Measurements from ENCODE around the gene EIF5AL1. TPM values are rescaled to one million over a fixed set of nuclear protein-coding genes. Genes with fewer than 3 reads are reported as not detected.
"Not testable (repeated sequence)": the region's sequence is repeated elsewhere in the genome, so short reads cannot be mapped to it uniquely, and the experiment has no call there.

The EIF5AL1 gene
- total and polyA plus RNA-seq, 4 donors: 0.05 to 2.1 (median 0.52) TPM

DNA sequence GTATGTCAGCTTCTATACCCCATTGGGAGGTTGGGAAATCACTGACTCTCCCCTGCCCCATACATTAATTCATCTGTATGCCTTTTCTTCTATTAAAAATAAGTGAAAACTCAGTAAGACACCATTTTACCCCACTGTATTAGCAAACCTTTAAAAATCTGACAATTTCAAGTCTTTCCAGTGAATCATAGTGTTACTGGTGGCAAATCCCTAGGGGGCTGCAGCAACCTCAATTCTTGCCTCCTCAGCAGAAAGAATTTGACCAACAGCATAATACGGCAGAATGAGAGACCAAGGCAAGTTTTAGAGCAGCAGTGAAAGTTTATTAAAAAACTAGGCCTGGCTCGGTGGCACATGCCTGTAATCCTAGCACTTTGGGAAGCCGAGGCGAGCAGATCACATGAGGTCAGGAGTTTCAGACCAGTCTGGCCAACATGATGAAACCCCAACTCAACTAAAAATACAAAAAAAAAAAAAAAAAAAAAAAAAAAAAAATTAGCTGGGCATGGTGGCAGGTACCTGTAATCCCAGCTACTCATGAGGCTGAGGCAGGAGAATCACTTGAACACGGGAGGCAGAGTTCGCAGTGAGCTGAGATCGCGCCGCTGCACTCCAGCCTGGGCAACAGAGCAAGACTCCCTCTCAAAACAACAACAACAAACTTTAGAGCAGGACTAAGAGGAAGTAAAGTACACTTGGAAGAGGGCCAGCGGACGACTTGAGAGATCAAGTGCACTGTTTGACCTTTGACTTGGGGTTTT lies 21.0 kb downstream of the EIF5AL1 start:
- H3K36me3 ChIP-seq (ENCODE audit: control insufficient read depth in 4 of 4, insufficient read depth in 3 of 4, low read depth in 1 of 4, low read length in 3 of 4); H3K9ac ChIP-seq (ENCODE audit: low read depth in 1 of 2, low read length in 2 of 2); H3K27me3 ChIP-seq (ENCODE audit: control insufficient read depth in 4 of 4, insufficient read depth in 4 of 4, low read length in 3 of 4); H3K4me1 ChIP-seq (ENCODE audit: control insufficient read depth in 4 of 4, insufficient read depth in 4 of 4, low read length in 3 of 4); DNase-seq (ENCODE audit: low spot score); H3K9me3 ChIP-seq (ENCODE audit: control insufficient read depth in 4 of 4, low read length in 3 of 4); H3K4me3 ChIP-seq (ENCODE audit: low read depth in 1 of 3, low read length in 3 of 3); H3K27ac ChIP-seq (ENCODE audit: low read depth in 1 of 2, low read length in 2 of 2): not testable (repeated sequence)
- WGBS: 79% methylated on average over 11 of the region's 11 CpGs

DNA sequence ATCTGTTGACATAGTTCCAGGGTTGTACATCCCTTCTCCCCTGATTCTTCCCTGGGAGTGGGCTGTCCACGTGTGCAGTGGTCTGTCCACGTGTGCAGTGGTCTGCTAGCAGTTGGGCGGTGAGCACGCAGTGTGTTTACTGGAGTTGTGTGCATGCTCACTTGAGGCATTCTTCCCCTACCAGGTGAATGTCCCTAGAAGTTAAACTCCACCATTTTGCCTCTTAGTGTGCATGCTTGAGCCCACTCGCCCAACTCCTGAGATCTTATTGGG lies 21.5 kb downstream of the EIF5AL1 start:
- not testable (repeated sequence) for H3K9ac ChIP-seq (ENCODE audit: low read depth in 1 of 2, low read length in 2 of 2); H3K27ac ChIP-seq (ENCODE audit: low read depth in 1 of 2, low read length in 2 of 2); H3K4me3 ChIP-seq (ENCODE audit: low read depth in 1 of 3, low read length in 3 of 3); H3K36me3 ChIP-seq (ENCODE audit: control insufficient read depth in 4 of 4, insufficient read depth in 3 of 4, low read depth in 1 of 4, low read length in 3 of 4); DNase-seq (ENCODE audit: low spot score); H3K9me3 ChIP-seq (ENCODE audit: control insufficient read depth in 4 of 4, low read length in 3 of 4); H3K27me3 ChIP-seq (ENCODE audit: control insufficient read depth in 4 of 4, insufficient read depth in 4 of 4, low read length in 3 of 4); H3K4me1 ChIP-seq (ENCODE audit: control insufficient read depth in 4 of 4, insufficient read depth in 4 of 4, low read length in 3 of 4)
- WGBS: 85% methylated on average over 1 of the region's 5 CpGs

DNA sequence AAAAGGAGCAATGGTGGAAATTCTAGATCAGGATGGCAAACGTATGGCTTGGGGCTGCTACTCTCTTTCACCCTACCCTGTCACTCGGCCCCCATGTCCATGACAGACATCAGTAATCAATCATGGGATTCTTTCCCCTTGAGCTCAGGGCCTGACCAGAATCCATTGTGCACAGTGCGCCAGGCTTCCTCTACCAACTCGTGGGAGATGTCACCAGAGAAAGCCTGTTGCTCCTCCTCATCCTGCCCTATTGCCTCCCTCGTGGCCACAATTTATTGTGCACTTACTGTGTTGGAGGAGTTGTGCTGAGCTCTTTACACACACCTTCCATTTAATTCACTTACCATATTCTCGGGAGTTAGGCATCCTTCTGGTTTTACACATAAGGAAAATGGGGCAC lies 26.0 kb downstream of the EIF5AL1 start:
- not testable (repeated sequence) for H3K4me1 ChIP-seq (ENCODE audit: control insufficient read depth in 4 of 4, insufficient read depth in 4 of 4, low read length in 3 of 4); H3K9me3 ChIP-seq (ENCODE audit: control insufficient read depth in 4 of 4, low read length in 3 of 4)
- WGBS: 82% methylated on average over 6 of the region's 6 CpGs

DNA sequence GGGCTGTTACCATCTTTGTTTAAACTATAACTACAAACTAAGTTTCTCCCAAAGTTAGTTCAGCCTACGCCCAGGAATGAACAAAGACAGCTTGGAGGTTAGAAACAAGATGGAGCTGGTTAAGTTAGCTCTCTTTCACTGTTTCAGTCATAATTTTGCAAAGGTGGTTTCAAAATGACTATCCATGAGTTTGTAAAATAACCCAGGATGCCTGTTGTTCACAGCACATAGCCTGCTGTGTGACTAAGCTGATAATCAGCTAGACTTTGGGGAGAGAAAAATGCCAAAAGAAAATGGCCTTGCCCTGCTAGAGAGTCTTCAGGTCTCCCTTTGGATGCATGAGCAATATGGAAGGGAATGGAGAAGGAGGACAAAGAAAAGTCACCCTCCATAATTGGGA lies 28.6 kb downstream of the EIF5AL1 start:
- DNase-seq (ENCODE audit: low spot score); H3K36me3 ChIP-seq (ENCODE audit: control insufficient read depth in 4 of 4, insufficient read depth in 3 of 4, low read depth in 1 of 4, low read length in 3 of 4); H3K4me1 ChIP-seq (ENCODE audit: control insufficient read depth in 4 of 4, insufficient read depth in 4 of 4, low read length in 3 of 4); H3K4me3 ChIP-seq (ENCODE audit: low read depth in 1 of 3, low read length in 3 of 3); H3K27me3 ChIP-seq (ENCODE audit: control insufficient read depth in 4 of 4, insufficient read depth in 4 of 4, low read length in 3 of 4); H3K27ac ChIP-seq (ENCODE audit: low read depth in 1 of 2, low read length in 2 of 2); H3K9me3 ChIP-seq (ENCODE audit: control insufficient read depth in 4 of 4, low read length in 3 of 4); H3K9ac ChIP-seq (ENCODE audit: low read depth in 1 of 2, low read length in 2 of 2): not testable (repeated sequence)
- WGBS: 100% methylated on average over 1 of the region's 1 CpG

More for the DNA sequence above, 26.0 kb downstream of the EIF5AL1 start:
- not testable (repeated sequence) for H3K36me3 ChIP-seq (ENCODE audit: control insufficient read depth in 4 of 4, insufficient read depth in 3 of 4, low read depth in 1 of 4, low read length in 3 of 4); H3K9ac ChIP-seq (ENCODE audit: low read depth in 1 of 2, low read length in 2 of 2); H3K27me3 ChIP-seq (ENCODE audit: control insufficient read depth in 4 of 4, insufficient read depth in 4 of 4, low read length in 3 of 4); H3K27ac ChIP-seq (ENCODE audit: low read depth in 1 of 2, low read length in 2 of 2); DNase-seq (ENCODE audit: low spot score); H3K4me3 ChIP-seq (ENCODE audit: low read depth in 1 of 3, low read length in 3 of 3)

GRCh38 chr10:79542626-79543025 lies 30.3 kb downstream of the EIF5AL1 start:
- 48% methylated on average over 2 of the region's 2 CpGs for WGBS
- DNase-seq (ENCODE audit: low spot score): no peak
- TF ChIP-seq HNF4G (IDR thresholded peaks at IDR 0.05) (no peak), EGR1 (IDR thresholded peaks at IDR 0.05; ENCODE audit: low read depth in 2 of 2) (no peak), RXRA (IDR thresholded peaks at IDR 0.05) (no peak), GABPA (IDR thresholded peaks at IDR 0.05 in 1 of 2, conservative IDR thresholded peaks at IDR 0.05 in 1 of 2) (no peak), NR2F2 (IDR thresholded peaks at IDR 0.05) (no peak), TAF1 (conservative IDR thresholded peaks at IDR 0.05) (no peak), HNF4A (conservative IDR thresholded peaks at IDR 0.05) (no peak), YY1 (IDR thresholded peaks at IDR 0.05) (no peak)
- TF ChIP-seq, protein P1, sequence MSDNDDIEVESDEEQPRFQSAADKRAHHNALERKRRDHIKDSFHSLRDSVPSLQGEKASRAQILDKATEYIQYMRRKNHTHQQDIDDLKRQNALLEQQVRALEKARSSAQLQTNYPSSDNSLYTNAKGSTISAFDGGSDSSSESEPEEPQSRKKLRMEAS (IDR thresholded peaks at IDR 0.05): no peak
- TF ChIP-seq, protein P2, sequence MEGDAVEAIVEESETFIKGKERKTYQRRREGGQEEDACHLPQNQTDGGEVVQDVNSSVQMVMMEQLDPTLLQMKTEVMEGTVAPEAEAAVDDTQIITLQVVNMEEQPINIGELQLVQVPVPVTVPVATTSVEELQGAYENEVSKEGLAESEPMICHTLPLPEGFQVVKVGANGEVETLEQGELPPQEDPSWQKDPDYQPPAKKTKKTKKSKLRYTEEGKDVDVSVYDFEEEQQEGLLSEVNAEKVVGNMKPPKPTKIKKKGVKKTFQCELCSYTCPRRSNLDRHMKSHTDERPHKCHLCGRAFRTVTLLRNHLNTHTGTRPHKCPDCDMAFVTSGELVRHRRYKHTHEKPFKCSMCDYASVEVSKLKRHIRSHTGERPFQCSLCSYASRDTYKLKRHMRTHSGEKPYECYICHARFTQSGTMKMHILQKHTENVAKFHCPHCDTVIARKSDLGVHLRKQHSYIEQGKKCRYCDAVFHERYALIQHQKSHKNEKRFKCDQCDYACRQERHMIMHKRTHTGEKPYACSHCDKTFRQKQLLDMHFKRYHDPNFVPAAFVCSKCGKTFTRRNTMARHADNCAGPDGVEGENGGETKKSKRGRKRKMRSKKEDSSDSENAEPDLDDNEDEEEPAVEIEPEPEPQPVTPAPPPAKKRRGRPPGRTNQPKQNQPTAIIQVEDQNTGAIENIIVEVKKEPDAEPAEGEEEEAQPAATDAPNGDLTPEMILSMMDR (IDR thresholded peaks at IDR 0.05; ENCODE audit: low read depth, low read length, missing input control): no peak
- TF ChIP-seq, protein P3, sequence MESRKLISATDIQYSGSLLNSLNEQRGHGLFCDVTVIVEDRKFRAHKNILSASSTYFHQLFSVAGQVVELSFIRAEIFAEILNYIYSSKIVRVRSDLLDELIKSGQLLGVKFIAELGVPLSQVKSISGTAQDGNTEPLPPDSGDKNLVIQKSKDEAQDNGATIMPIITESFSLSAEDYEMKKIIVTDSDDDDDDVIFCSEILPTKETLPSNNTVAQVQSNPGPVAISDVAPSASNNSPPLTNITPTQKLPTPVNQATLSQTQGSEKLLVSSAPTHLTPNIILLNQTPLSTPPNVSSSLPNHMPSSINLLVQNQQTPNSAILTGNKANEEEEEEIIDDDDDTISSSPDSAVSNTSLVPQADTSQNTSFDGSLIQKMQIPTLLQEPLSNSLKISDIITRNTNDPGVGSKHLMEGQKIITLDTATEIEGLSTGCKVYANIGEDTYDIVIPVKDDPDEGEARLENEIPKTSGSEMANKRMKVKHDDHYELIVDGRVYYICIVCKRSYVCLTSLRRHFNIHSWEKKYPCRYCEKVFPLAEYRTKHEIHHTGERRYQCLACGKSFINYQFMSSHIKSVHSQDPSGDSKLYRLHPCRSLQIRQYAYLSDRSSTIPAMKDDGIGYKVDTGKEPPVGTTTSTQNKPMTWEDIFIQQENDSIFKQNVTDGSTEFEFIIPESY (IDR thresholded peaks at IDR 0.05): no peak
- TF ChIP-seq, protein P4, sequence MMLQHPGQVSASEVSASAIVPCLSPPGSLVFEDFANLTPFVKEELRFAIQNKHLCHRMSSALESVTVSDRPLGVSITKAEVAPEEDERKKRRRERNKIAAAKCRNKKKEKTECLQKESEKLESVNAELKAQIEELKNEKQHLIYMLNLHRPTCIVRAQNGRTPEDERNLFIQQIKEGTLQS (IDR thresholded peaks at IDR 0.05): no peak
- Histone ChIP-seq H3K27ac (ENCODE audit: low read depth in 1 of 2, low read length in 2 of 2) (no peak overlapping the region), H3K36me3 (ENCODE audit: control insufficient read depth in 4 of 4, insufficient read depth in 3 of 4, low read depth in 1 of 4, low read length in 3 of 4) (no peaks in the 10 kb centered on the region), H3K27me3 (ENCODE audit: control insufficient read depth in 4 of 4, insufficient read depth in 4 of 4, low read length in 3 of 4) (no peaks in the 10 kb centered on the region), H3K9me3 (ENCODE audit: control insufficient read depth in 4 of 4, low read length in 3 of 4) (no peaks in the 10 kb centered on the region), H3K4me1 (ENCODE audit: control insufficient read depth in 4 of 4, insufficient read depth in 4 of 4, low read length in 3 of 4) (no peaks in the 10 kb centered on the region), H3K4me3 (ENCODE audit: low read depth in 1 of 3, low read length in 3 of 3) (no peak overlapping the region), H3K9ac (ENCODE audit: low read depth in 1 of 2, low read length in 2 of 2) (no peak overlapping the region)

Data from liver (tissue), 9 donors.